ENCODE measurements around the gene OR10D3. TPM values are rescaled to one million over a fixed set of nuclear protein-coding genes. Genes with fewer than 3 reads are reported as not detected.

Gene OR10D3, protein sequence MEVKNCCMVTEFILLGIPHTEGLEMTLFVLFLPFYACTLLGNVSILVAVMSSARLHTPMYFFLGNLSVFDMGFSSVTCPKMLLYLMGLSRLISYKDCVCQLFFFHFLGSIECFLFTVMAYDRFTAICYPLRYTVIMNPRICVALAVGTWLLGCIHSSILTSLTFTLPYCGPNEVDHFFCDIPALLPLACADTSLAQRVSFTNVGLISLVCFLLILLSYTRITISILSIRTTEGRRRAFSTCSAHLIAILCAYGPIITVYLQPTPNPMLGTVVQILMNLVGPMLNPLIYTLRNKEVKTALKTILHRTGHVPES
- total RNA-seq: not detected
- polyA plus RNA-seq: not detected
- long read RNA-seq, donor 1: 0 reads
- long read RNA-seq, donor 2: 0 reads
- long read RNA-seq, donor 3: 0 reads
- long read RNA-seq, donor 4: 0 reads
- long read RNA-seq, donor 5: 0 reads
- long read RNA-seq, donor 6: 0 reads
- long read RNA-seq, donor 7: 0 reads
- long read RNA-seq, donor 8: 0 reads
- long read RNA-seq, donor 9: 0 reads
- long read RNA-seq, donor 10: 0 reads

DNA sequence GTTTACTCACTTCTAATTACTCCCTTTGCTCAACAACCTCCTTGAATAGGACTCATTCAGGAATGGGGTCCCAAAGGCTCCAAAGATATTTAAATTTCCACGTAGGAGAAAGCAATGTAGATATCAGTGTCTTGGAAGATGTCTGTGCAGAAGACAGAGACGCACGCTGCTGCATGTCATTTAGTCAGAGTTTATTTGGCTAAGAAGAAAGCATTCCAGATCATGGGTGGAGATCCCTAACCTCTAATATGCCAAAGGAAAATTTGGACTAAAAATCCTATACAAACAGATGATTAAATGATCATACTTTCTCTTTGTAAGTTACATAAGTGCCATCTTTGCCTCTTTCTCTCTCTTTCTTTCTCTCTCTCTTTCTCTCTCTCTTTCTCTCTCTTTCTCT lies at the start of gene OR10D3:
TSS of gene OR10D3 (plus strand) at position 278 of the 400 bp plus-strand sequence. CDS start 1,925 bp downstream, outside the sequence.
- H3K27ac ChIP-seq: no peak within 1 kb of the TSS
- intact Hi-C loops (cut with DNase I; ENCODE audit: low total_unique reads): no loop called here
- 27 to 35% (median 33%) methylated on average over 3 of the region's 3 CpGs for WGBS, 5 donors

DNA sequence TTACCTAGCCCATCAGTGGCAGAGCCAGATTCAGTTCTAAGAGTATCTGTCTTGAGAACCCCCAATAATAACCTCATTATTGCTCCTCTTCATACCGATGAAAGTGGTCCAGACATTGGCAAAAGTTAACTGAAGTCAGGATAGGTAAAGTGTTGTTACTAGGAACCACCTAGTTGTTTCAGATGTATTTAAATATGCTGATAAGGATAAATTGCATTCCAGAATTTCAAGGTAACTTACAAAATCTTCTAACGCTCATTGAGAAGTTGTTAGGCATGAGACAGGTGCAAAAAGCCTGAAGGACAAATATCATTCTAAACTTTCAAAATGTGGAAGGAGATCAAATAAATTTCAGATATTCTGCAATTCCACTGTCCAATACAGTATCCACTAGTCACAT lies 40.1 kb upstream of the OR10D3 start:
- Histone ChIP-seq H3K27ac (no peak overlapping the region), H3K27me3 (no peaks in the 10 kb centered on the region), H3K9me3 (peaks cover 0 to 8% (median 0%) of the 10 kb centered on the region in 4 donors), H3K36me3 (peaks cover 8 to 79% (median 72%) of the 10 kb centered on the region in 4 donors), H3K4me1 (no peaks in the 10 kb centered on the region), H3K4me3 (no peak overlapping the region)
- DNase-seq: no peak
- intact Hi-C loops (cut with DNase I; ENCODE audit: low total_unique reads): no loop called here
- WGBS, 5 donors: 93 to 96% (median 94%) methylated on average over 2 of the region's 2 CpGs
- TF ChIP-seq EP300 (IDR thresholded peaks at IDR 0.05): no peak
- TF ChIP-seq POLR2AphosphoS5 (IDR thresholded peaks at IDR 0.05): no peak
- TF ChIP-seq, protein P1, sequence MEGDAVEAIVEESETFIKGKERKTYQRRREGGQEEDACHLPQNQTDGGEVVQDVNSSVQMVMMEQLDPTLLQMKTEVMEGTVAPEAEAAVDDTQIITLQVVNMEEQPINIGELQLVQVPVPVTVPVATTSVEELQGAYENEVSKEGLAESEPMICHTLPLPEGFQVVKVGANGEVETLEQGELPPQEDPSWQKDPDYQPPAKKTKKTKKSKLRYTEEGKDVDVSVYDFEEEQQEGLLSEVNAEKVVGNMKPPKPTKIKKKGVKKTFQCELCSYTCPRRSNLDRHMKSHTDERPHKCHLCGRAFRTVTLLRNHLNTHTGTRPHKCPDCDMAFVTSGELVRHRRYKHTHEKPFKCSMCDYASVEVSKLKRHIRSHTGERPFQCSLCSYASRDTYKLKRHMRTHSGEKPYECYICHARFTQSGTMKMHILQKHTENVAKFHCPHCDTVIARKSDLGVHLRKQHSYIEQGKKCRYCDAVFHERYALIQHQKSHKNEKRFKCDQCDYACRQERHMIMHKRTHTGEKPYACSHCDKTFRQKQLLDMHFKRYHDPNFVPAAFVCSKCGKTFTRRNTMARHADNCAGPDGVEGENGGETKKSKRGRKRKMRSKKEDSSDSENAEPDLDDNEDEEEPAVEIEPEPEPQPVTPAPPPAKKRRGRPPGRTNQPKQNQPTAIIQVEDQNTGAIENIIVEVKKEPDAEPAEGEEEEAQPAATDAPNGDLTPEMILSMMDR (IDR thresholded peaks at IDR 0.05): no peak

More for the DNA sequence above, at the start of gene OR10D3:
- no peaks in the 10 kb centered on the region for H3K36me3 ChIP-seq
- TF ChIP-seq POLR2A (IDR thresholded peaks at IDR 0.05) (no peak), EP300 (IDR thresholded peaks at IDR 0.05) (no peak), POLR2AphosphoS5 (IDR thresholded peaks at IDR 0.05) (no peak)
- TF ChIP-seq, protein P1 (IDR thresholded peaks at IDR 0.05): no peak
- no peaks in the 10 kb centered on the region for H3K9me3 ChIP-seq
- no peak for DNase-seq
- no peaks in the 10 kb centered on the region for H3K27me3 ChIP-seq
- no peak within 1 kb of the TSS for H3K4me3 ChIP-seq
- H3K4me1 ChIP-seq: no peaks in the 10 kb centered on the region

DNA sequence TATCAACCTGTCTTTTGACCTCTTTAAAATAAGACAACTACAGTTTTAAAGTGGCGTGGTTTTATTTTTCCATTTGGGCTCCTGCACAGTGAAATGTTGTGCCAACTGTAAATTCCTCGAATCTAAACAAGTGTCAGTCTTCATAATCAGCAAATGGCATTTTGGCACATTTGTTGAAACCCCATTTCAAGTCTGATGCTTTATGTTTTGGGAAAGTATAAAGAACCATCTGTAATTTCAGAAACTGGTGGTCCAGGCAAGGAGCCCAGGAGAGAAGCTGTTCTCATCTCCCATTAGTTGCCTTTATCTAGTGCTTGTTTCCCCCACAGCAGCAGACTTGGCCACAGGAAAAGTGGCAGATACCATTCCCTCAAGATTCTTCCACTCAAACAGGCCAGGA lies 35.2 kb upstream of the OR10D3 start:
- H3K36me3 ChIP-seq: peaks cover 0 to 39% (median 35%) of the 10 kb centered on the region in 4 donors
- no peaks in the 10 kb centered on the region for H3K9me3 ChIP-seq
- no peaks in the 10 kb centered on the region for H3K4me1 ChIP-seq
- no peaks in the 10 kb centered on the region for H3K27me3 ChIP-seq
- no peak overlapping the region for H3K4me3 ChIP-seq
- no peak for DNase-seq
- 22 to 49% (median 29%) methylated on average over 2 of the region's 2 CpGs for WGBS, 5 donors
- intact Hi-C loops (cut with DNase I; ENCODE audit: low total_unique reads): no loop called here
- H3K27ac ChIP-seq: no peak overlapping the region
- TF ChIP-seq POLR2A (IDR thresholded peaks at IDR 0.05): no peak
- TF ChIP-seq POLR2AphosphoS5 (IDR thresholded peaks at IDR 0.05): no peak
- no peak for TF ChIP-seq EP300 (IDR thresholded peaks at IDR 0.05)
- TF ChIP-seq, protein P1 (IDR thresholded peaks at IDR 0.05): no peak

DNA sequence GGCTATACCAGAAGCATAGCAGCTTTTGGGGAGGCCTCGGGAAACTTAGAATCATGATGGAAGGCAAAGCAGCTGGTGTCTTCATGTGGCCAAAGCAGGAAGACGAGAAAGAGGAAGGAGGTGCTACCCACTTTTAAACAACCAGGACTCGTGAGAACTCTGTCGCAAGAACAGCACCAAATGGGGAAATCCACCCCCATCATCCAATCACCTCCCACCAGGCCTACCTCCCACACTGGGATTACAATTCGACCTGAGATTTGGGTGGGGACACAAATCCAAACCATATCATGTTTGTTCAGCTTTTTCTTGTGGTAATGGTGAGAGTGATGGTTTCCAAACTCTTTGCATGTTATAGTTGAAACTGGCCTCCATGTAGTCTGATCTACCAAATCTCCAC lies 32.5 kb upstream of the OR10D3 start:
- no peaks in the 10 kb centered on the region for H3K4me1 ChIP-seq
- intact Hi-C loops (cut with DNase I; ENCODE audit: low total_unique reads): no loop called here
- TF ChIP-seq, protein P1 (IDR thresholded peaks at IDR 0.05): no peak
- TF ChIP-seq POLR2A (IDR thresholded peaks at IDR 0.05): no peak
- no peak for TF ChIP-seq POLR2AphosphoS5 (IDR thresholded peaks at IDR 0.05)
- TF ChIP-seq EP300 (IDR thresholded peaks at IDR 0.05): no peak
- no peak overlapping the region for H3K4me3 ChIP-seq
- no peak overlapping the region for H3K27ac ChIP-seq
- H3K9me3 ChIP-seq: no peaks in the 10 kb centered on the region
- H3K27me3 ChIP-seq: no peaks in the 10 kb centered on the region
- no peak for DNase-seq
- 47 to 82% (median 69%) methylated on average over 5 of the region's 5 CpGs for WGBS, 5 donors
- H3K36me3 ChIP-seq: peaks cover 0 to 12% (median 12%) of the 10 kb centered on the region in 4 donors

All from stomach (tissue), 19 donors.